Activated CD4-positive, alpha-beta T cell treated with anti-CD3 and anti-CD28 coated beads, Interleukin-2, amount 10 ng/mL, durations not matched to agents 24 days and 14 days (primary cell): ENCODE data around the gene ADORA1. TPM values are rescaled to one million over a fixed set of nuclear protein-coding genes. Genes with fewer than 3 reads are reported as not detected.

Experiments
- DNase-seq: peaks from one replicate; pipeline ENCODE4 v3.0.0; 2022
- H3K27ac Mint-ChIP-seq: one replicate; pipeline ENCODE4 v1.8.0; 2022; ENCODE audit warnings: mild to moderate bottlenecking, mixed read lengths
- H3K27me3 Mint-ChIP-seq: one replicate; pipeline ENCODE4 v1.8.0; 2022; ENCODE audit warnings: mixed read lengths
- H3K36me3 Mint-ChIP-seq: one replicate; pipeline ENCODE4 v1.8.0; 2022; ENCODE audit warnings: low read depth, mild to moderate bottlenecking, mixed read lengths
- H3K4me1 Mint-ChIP-seq: one replicate; pipeline ENCODE4 v1.8.0; 2021; ENCODE audit warnings: mixed read lengths
- H3K4me3 Mint-ChIP-seq: one replicate; pipeline ENCODE4 v1.8.0; 2022; ENCODE audit warnings: mild to moderate bottlenecking, moderate library complexity, mixed read lengths
- H3K9me3 Mint-ChIP-seq: one replicate; pipeline ENCODE4 v1.8.0; 2021; ENCODE audit warnings: mixed read lengths
- intact Hi-C: fragments of 100-400 bp; cut with micrococcal nuclease; formaldehyde crosslinking; loops from one replicate; pipeline ENCODE4 v1.15.1; 2023
- total RNA-seq: library from RNA; stranded (reverse); gene quantifications from 2 replicates; pipeline ENCODE4 v1.2.3, GENCODE V29; 2022

The ADORA1 gene
- total RNA-seq, 1 donor from 2014 or later, result not detected

GRCh38 chr1:203101813-203102634, 25.5 kb upstream of the ADORA1 start:
- Mint-ChIP-seq H3K4me3 (no peak overlapping the region), H3K27me3 (peaks cover 28% of the 10 kb centered on the region), H3K36me3 (no peaks in the 10 kb centered on the region), H3K27ac (no peak overlapping the region), H3K9me3 (no peaks in the 10 kb centered on the region), H3K4me1 (no peaks in the 10 kb centered on the region)
- DNase-seq, result no peak
- intact Hi-C loops, result no loop called here

DNA sequence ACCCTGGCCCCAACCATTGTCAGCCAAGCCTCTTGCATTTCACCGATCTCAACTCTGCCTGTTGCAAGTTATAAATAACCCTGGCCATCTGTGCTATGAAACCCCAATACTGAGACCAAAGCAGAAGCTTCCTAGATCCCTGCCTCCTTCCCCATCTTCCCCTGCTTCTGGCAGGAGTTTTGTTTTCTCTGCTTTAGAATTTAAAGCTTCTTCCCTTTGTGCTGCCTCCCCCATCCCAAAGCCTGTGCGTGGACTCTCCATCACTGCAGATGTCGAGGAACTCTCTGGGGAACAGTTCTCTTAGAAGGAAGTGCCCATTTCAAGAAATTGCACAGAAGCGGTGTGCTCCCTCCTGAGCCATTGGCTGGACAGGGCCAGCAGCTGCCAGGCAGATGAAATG, 24.3 kb upstream of the ADORA1 start:
- intact Hi-C loops, result no loop called here
- no peak overlapping the region for H3K27ac Mint-ChIP-seq
- no peaks in the 10 kb centered on the region for H3K36me3 Mint-ChIP-seq
- no peak overlapping the region for H3K4me3 Mint-ChIP-seq
- no peaks in the 10 kb centered on the region for H3K9me3 Mint-ChIP-seq
- no peaks in the 10 kb centered on the region for H3K4me1 Mint-ChIP-seq
- H3K27me3 Mint-ChIP-seq, result peaks cover 34% of the 10 kb centered on the region
- DNase-seq, result no peak

- DNase-seq, result no peak
- H3K4me3 Mint-ChIP-seq, result no peak overlapping the region
- intact Hi-C loops, result no loop called here
- no peak overlapping the region for H3K27ac Mint-ChIP-seq
- peaks cover 40% of the 10 kb centered on the region for H3K27me3 Mint-ChIP-seq
- no peaks in the 10 kb centered on the region for H3K9me3 Mint-ChIP-seq
- no peaks in the 10 kb centered on the region for H3K4me1 Mint-ChIP-seq
- no peaks in the 10 kb centered on the region for H3K36me3 Mint-ChIP-seq
Observed at GRCh38 chr1:203103829-203104495, 23.6 kb upstream of the ADORA1 start.

GRCh38 chr1:203104789-203105390, 22.6 kb upstream of the ADORA1 start:
- H3K4me3 Mint-ChIP-seq, result no peak overlapping the region
- no peak overlapping the region for H3K27ac Mint-ChIP-seq
- no peaks in the 10 kb centered on the region for H3K4me1 Mint-ChIP-seq
- H3K9me3 Mint-ChIP-seq, result no peaks in the 10 kb centered on the region
- intact Hi-C loops, result no loop called here
- DNase-seq, result no peak
- H3K36me3 Mint-ChIP-seq, result no peaks in the 10 kb centered on the region
- peaks cover 47% of the 10 kb centered on the region for H3K27me3 Mint-ChIP-seq

- Mint-ChIP-seq H3K9me3 (no peaks in the 10 kb centered on the region), H3K27ac (no peak overlapping the region), H3K36me3 (no peaks in the 10 kb centered on the region), H3K4me3 (no peak overlapping the region), H3K4me1 (no peaks in the 10 kb centered on the region), H3K27me3 (peaks cover 39% of the 10 kb centered on the region)
- intact Hi-C loops, result no loop called here
- DNase-seq, result no peak
Observed at GRCh38 chr1:203112475-203112874, 15.1 kb upstream of the ADORA1 start.

DNA sequence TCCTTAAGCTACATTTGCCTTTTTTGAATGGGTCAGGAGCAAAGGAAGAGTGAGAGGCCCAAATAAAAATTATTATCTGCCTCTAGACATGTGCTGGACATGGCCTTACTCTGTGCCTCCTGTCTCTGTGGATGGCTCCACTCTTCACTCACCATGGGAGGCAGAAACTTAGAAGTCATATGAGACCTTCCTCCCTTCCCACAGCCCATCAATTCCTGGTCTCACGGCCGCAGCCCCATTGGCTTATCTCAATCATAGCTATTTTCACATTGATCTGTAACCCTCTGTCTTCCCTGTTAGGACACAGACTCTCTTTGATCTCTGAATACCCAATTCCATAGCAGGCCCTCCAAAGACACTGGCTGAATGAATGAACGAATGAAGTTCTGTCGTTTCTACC, 14.2 kb upstream of the ADORA1 start:
- Mint-ChIP-seq H3K9me3 (no peaks in the 10 kb centered on the region), H3K27ac (no peak overlapping the region), H3K36me3 (no peaks in the 10 kb centered on the region), H3K27me3 (peaks cover 36% of the 10 kb centered on the region), H3K4me3 (no peak overlapping the region), H3K4me1 (no peaks in the 10 kb centered on the region)
- no peak for DNase-seq
- intact Hi-C loops, result no loop called here

DNA sequence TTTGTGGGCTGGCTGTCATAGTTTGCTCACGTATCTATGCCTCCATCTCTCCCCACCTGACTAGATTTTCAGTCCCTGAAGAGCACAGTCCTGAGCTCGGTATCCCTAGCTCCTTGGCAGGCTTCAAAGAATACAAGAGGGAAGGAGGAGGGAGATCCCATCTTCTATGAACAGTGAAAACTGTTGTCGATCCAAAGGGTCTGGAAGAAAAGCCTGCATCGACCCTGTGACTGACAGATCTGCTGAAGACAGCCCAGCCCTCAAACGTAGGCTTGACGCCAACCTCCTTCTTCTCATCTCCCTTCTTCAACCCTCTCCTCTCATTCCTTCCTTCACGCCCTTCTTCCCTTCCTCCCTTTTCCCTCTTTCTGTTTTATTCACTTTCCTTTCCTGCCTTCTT, 13.3 kb upstream of the ADORA1 start:
- Mint-ChIP-seq H3K4me3 (no peak overlapping the region), H3K4me1 (no peaks in the 10 kb centered on the region), H3K27ac (no peak overlapping the region), H3K9me3 (no peaks in the 10 kb centered on the region), H3K27me3 (peaks cover 32% of the 10 kb centered on the region), H3K36me3 (no peaks in the 10 kb centered on the region)
- no peak for DNase-seq
- intact Hi-C loops, result no loop called here

GRCh38 chr1:203116091-203116820, 11.3 kb upstream of the ADORA1 start:
- Mint-ChIP-seq H3K9me3 (no peaks in the 10 kb centered on the region), H3K4me1 (peaks cover 2% of the 10 kb centered on the region), H3K27me3 (peaks cover 32% of the 10 kb centered on the region), H3K36me3 (no peaks in the 10 kb centered on the region), H3K27ac (no peak overlapping the region), H3K4me3 (no peak overlapping the region)
- no peak for DNase-seq
- intact Hi-C loops, result no loop called here

DNA sequence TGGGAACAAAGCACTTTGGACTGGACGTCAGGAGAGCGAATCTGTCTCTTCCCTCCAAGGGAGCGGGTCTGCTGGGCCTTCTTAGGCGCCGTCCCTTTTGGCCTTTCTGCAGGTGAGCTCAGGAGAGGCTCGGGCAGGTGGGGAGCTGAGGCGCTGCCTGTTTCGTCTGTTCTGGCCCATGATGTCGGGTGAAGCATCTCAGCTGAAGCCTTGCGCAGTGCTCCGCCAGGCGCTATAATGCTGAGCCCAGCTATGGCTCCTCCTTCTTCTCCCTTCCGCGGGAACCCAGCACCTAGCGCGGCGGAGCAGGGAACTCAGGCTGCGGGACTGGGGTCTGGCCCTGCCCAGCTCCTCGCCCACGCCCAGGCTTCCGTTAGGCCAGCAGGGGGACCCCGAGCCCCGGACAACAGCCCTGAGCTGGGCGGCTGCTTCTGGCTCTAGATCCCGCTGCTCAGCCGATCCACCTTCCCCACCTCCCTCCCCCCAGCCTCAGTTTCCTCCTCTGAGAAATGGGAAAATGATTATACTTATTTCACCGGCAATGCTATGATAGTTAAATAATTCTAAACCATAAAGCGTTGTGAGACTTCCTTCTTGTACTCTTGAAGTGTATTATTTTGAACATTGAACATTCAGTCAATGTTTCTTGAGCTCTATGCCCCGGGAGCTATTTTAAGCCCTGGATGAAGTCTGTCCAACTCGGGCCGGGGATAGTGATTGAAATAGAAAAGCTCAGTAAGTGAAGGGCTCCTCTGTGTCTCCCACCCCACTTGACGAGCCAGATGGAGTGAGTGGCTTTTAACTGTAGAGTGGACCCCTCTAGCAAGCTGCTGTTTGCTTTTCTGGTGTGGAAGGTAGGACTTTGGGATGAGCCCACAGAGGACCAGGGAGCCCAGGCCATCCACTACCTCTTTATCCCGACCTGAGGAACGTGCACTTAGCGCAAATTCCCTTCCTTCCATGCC, 9.6 kb upstream of the ADORA1 start:
- Mint-ChIP-seq H3K4me3 (no peak overlapping the region), H3K27ac (no peak overlapping the region), H3K9me3 (no peaks in the 10 kb centered on the region), H3K36me3 (no peaks in the 10 kb centered on the region), H3K27me3 (peaks cover 41% of the 10 kb centered on the region), H3K4me1 (peaks cover 9% of the 10 kb centered on the region)
- DNase-seq, result peak; percentile 75
- intact Hi-C loops, result no loop called here

DNA sequence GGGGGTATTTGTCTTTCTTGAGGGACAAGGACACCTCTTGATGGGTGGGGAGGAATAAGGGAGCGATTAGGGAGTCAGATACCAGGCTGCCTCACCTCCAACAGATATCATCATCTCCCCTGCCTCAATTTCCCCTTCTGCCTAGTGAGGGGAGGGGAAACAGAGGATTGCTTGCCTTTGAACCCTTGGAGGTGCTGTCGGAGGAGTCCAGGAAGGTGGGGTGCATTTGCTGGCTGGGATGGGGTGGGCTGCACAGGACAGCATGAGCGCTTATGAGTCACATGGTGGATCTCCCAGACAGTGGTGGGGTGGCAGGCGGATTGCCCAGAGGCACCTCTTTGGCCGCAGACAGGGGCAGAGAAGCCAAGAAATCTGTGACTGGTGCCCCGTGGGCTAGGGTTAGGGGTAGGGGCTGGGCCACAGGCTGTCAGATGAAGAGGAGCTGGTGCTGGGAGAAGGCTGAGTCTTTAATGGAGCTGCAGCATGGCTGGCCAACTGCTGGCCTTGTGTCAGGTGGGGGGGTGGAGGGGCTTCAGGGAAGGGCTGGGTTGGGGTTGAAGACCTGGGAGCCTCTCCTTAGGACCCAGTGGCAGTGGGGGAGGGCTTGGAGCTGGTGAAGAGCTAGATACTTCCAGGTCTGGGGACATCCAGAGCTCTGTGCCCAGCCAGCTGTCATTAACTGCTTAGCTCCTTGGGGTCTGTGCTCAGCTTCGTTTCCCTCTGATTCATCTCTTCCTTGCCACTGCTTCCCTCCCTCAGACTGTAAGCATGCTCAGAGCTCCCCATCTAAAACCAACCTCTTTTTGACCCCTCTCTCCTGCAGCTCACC, 7.0 kb upstream of the ADORA1 start:
- peaks cover 55% of the 10 kb centered on the region for H3K27me3 Mint-ChIP-seq
- DNase-seq, result no peak
- H3K9me3 Mint-ChIP-seq, result no peaks in the 10 kb centered on the region
- H3K4me3 Mint-ChIP-seq, result no peak overlapping the region
- peaks cover 9% of the 10 kb centered on the region for H3K4me1 Mint-ChIP-seq
- no peaks in the 10 kb centered on the region for H3K36me3 Mint-ChIP-seq
- no peak overlapping the region for H3K27ac Mint-ChIP-seq
- intact Hi-C loops, result no loop called here

- intact Hi-C loops, result no loop called here
- H3K9me3 Mint-ChIP-seq, result no peaks in the 10 kb centered on the region
- H3K27me3 Mint-ChIP-seq, result peaks cover 59% of the 10 kb centered on the region
- peaks cover 9% of the 10 kb centered on the region for H3K4me1 Mint-ChIP-seq
- no peaks in the 10 kb centered on the region for H3K36me3 Mint-ChIP-seq
- no peak overlapping the region for H3K4me3 Mint-ChIP-seq
- no peak overlapping the region for H3K27ac Mint-ChIP-seq
- no peak for DNase-seq
Observed at GRCh38 chr1:203121186-203122015, 6.1 kb upstream of the ADORA1 start.

- no peak overlapping the region for H3K27ac Mint-ChIP-seq
- H3K27me3 Mint-ChIP-seq, result peaks cover 62% of the 10 kb centered on the region
- H3K9me3 Mint-ChIP-seq, result no peaks in the 10 kb centered on the region
- H3K36me3 Mint-ChIP-seq, result no peaks in the 10 kb centered on the region
- H3K4me1 Mint-ChIP-seq, result peaks cover 14% of the 10 kb centered on the region
- no peak for DNase-seq
- intact Hi-C loops, result no loop called here
- H3K4me3 Mint-ChIP-seq, result no peak overlapping the region
Observed at GRCh38 chr1:203122159-203122558, 5.4 kb upstream of the ADORA1 start.
